Mucosa of descending colon (tissue), 3 donors: ENCODE measurements around the gene RAB26. TPM values are rescaled to one million over a fixed set of nuclear protein-coding genes. Genes with fewer than 3 reads are reported as not detected.

Source experiments
- ATAC-seq: fragments of 200-7000 bp; cut with Tn5 transposase; one replicate; pipeline ENCODE4 v1.9.1; 2020; ENCODE audit warnings: mild to moderate bottlenecking, moderate library complexity
- DNase-seq, 3 donors: peaks; one replicate each; pipeline ENCODE4 v3.0.0-alpha.2; 2020
- H3K36me3 ChIP-seq: fragments of 200-600 bp; one replicate; pipeline ENCODE4 v1.8.0; 2021; ENCODE audit warnings: low read depth, mild to moderate bottlenecking
- H3K4me1 ChIP-seq: fragments of 200-600 bp; one replicate; pipeline ENCODE4 v1.8.0; 2021; ENCODE audit warnings: low read depth, mild to moderate bottlenecking
- H3K4me3 ChIP-seq: fragments of 200-600 bp; one replicate; pipeline ENCODE4 v1.8.0; 2021; ENCODE audit warnings: mild to moderate bottlenecking
- H3K9me3 ChIP-seq: fragments of 200-600 bp; one replicate; pipeline ENCODE4 v1.8.0; 2021; ENCODE audit warnings: mild to moderate bottlenecking
- CTCF ChIP-seq: fragments of 200-600 bp; IDR thresholded peaks from one replicate; pipeline ENCODE4 v1.8.0; 2022; ENCODE audit warnings: antibody characterized with exemption, mild to moderate bottlenecking
- intact Hi-C, 2 donors: fragments of 100-400 bp; cut with DNase I in 1 of 2; cut with micrococcal nuclease in 1 of 2; formaldehyde crosslinking; loops; one replicate each; pipeline versions ENCODE4 v1.11.0 to v1.11.1; 2022; cut with DNase I, micrococcal nuclease
- total RNA-seq, 3 donors: library from RNA; stranded (reverse); fragmentation: NEBNext Ultra II Directional in 2 of 3; extraction: Animal tissue kit (Norgen Biotek cat#: 25700) in 2 of 3; gene quantifications; one replicate each; pipeline versions ENCODE4 v1.2.1 to v1.2.4, GENCODE V29; 2021 to 2023
- donor health status: DM: no; HTN: no; CAD: no; lungs with moderate emphysema.
- donor health status: DM: no; HTN: no; CAD: no.
- donor health status: DM: no; HTN: yes; CAD: no.

Gene RAB26
- total RNA-seq, 3 donors from 2014 or later: 3.8 to 28.3 (median 15.7) TPM

- Histone ChIP-seq H3K4me3 (no peak overlapping the region), H3K9me3 (no peaks in the 10 kb centered on the region), H3K36me3 (peaks cover 3% of the 10 kb centered on the region), H3K4me1 (no peaks in the 10 kb centered on the region)
- DNase-seq (no peak), ATAC-seq (no peak)
- no peak for TF ChIP-seq CTCF
- intact Hi-C loops: no loop called here
These were observed 31.2 kb downstream of the RAB26 start for GRCh38 chr16:2179576-2179975.

- Histone ChIP-seq H3K36me3 (peaks cover 3% of the 10 kb centered on the region), H3K4me1 (no peaks in the 10 kb centered on the region), H3K9me3 (no peaks in the 10 kb centered on the region), H3K4me3 (no peak overlapping the region)
- ATAC-seq: no peak
- DNase-seq: no peak
- no peak for TF ChIP-seq CTCF
- intact Hi-C loops: no loop called here
These were observed 32.0 kb downstream of the RAB26 start for GRCh38 chr16:2180461-2180860.

- Histone ChIP-seq H3K9me3 (no peaks in the 10 kb centered on the region), H3K4me1 (no peaks in the 10 kb centered on the region), H3K4me3 (no peak overlapping the region), H3K36me3 (peaks cover 3% of the 10 kb centered on the region)
- intact Hi-C loops: no loop called here
- no peak for DNase-seq
- no peak for TF ChIP-seq CTCF
- no peak for ATAC-seq
These were observed 32.8 kb downstream of the RAB26 start for GRCh38 chr16:2180962-2181923.

GRCh38 chr16:2181952-2182351 lies 33.5 kb downstream of the RAB26 start:
- no peaks in the 10 kb centered on the region for H3K4me1 ChIP-seq
- no peaks in the 10 kb centered on the region for H3K36me3 ChIP-seq
- ATAC-seq (no peak), DNase-seq (no peak)
- no peak overlapping the region for H3K4me3 ChIP-seq
- no peak for TF ChIP-seq CTCF
- H3K9me3 ChIP-seq: no peaks in the 10 kb centered on the region
- intact Hi-C loops: no loop called here

- Histone ChIP-seq H3K4me3 (no peak overlapping the region), H3K36me3 (no peaks in the 10 kb centered on the region), H3K4me1 (no peaks in the 10 kb centered on the region), H3K9me3 (no peaks in the 10 kb centered on the region)
- no peak for TF ChIP-seq CTCF
- intact Hi-C loops: no loop called here
- DNase-seq: no peak
- ATAC-seq: no peak
These were observed 35.2 kb downstream of the RAB26 start for GRCh38 chr16:2183671-2184070.
